A673 (cell line): Measurements from ENCODE around the gene UPP1. TPM values are rescaled to one million over a fixed set of nuclear protein-coding genes. Genes with fewer than 3 reads are reported as not detected.

Experiments used
- BruUV-seq: library from RNA; stranded (reverse); fragments of 400-500 nt; replicated peaks from 2 replicates; lab custom pipeline; 2021; lab: Mats Ljungman, UMichigan
- CTCF ChIA-PET: fragments of 300-600 bp; sonication (Branson Sonifier 250); formaldehyde crosslinking; loops from one replicate; lab custom pipeline; 2022; ENCODE audit warnings: antibody characterized with exemption; lab: Charles Lee
- POLR2A ChIA-PET: fragments of 300-600 bp; sonication (Branson Sonifier 250); formaldehyde crosslinking; loops from one replicate; lab custom pipeline; 2022; ENCODE audit warnings: antibody characterized with exemption; ENCODE audit not compliant: low non-redundant PET; lab: Charles Lee
- DNase-seq: peaks from one replicate; pipeline ENCODE4 v3.0.0-alpha.2; 2015; ENCODE audit warnings: low spot score
- H3K27ac ChIP-seq: fragments of 200-600 bp; sonication (generic); 2 replicates; pipeline ENCODE4 v1.5.1; 2016; ENCODE audit warnings: mixed run types, low read depth, mild to moderate bottlenecking, mixed read lengths, antibody characterized with exemption, low read length; ENCODE audit not compliant: poor library complexity, severe bottlenecking
- H3K27me3 ChIP-seq: fragments of 200-600 bp; sonication (generic); replicated peaks from 2 replicates; pipeline ENCODE4 v1.6.1; 2017; ENCODE audit warnings: mixed run types, low read depth, mild to moderate bottlenecking, mixed read lengths, antibody characterized with exemption, low read length; ENCODE audit not compliant: insufficient read depth, poor library complexity
- H3K36me3 ChIP-seq: fragments of 200-600 bp; sonication (generic); 2 replicates; pipeline ENCODE4 v1.6.1; 2016; ENCODE audit warnings: mixed run types, mild to moderate bottlenecking, mixed read lengths, antibody characterized with exemption, low read length; ENCODE audit not compliant: insufficient read depth, poor library complexity, severe bottlenecking
- H3K4me1 ChIP-seq: fragments of 200-600 bp; sonication (generic); 2 replicates; pipeline ENCODE4 v1.6.1; 2017; ENCODE audit warnings: mixed run types, mild to moderate bottlenecking, mixed read lengths, antibody characterized with exemption, low read length; ENCODE audit not compliant: insufficient read depth, poor library complexity, severe bottlenecking
- H3K4me3 ChIP-seq: fragments of 200-600 bp; sonication (generic); 2 replicates; pipeline ENCODE4 v1.5.1; 2016; ENCODE audit warnings: low read depth, mixed run types, mild to moderate bottlenecking, mixed read lengths, low read length; ENCODE audit not compliant: poor library complexity, severe bottlenecking
- H3K9me3 ChIP-seq: fragments of 200-600 bp; sonication (generic); 2 replicates; pipeline ENCODE4 v1.6.1; 2016; ENCODE audit warnings: mixed run types, low read depth, mild to moderate bottlenecking, mixed read lengths, antibody characterized with exemption, low read length; ENCODE audit not compliant: poor library complexity, severe bottlenecking
- EZH2 ChIP-seq: fragments of 200-600 bp; sonication (generic); IDR thresholded peaks from 2 replicates; pipeline ENCODE4 v1.6.1; 2017; ENCODE audit warnings: borderline replicate concordance, low read depth, mild to moderate bottlenecking, mixed read lengths, antibody characterized with exemption, low read length; ENCODE audit not compliant: poor library complexity, severe bottlenecking
- intact Hi-C: fragments of 100-400 bp; cut with micrococcal nuclease; formaldehyde crosslinking; loops from one replicate; pipeline ENCODE4 v1.10.0; 2022; ENCODE audit not compliant: unreplicated experiment
- total RNA-seq: library from RNA; stranded (reverse); gene quantifications from 2 replicates; pipeline ENCODE4 v1.2.3, GENCODE V29; 2021
- TF ChIP-seq, protein P1 (sequence below): fragments of 300-800, 200-600 bp; sonication (generic); conservative IDR thresholded peaks from 2 replicates; pipeline ENCODE4 v1.5.1; 2017; ENCODE audit warnings: low read depth, mild to moderate bottlenecking, antibody characterized with exemption, low read length, moderate library complexity, mixed read lengths

The UPP1 gene
- total RNA-seq, 1 experiment from 2014 or later: 5.5 TPM

DNA sequence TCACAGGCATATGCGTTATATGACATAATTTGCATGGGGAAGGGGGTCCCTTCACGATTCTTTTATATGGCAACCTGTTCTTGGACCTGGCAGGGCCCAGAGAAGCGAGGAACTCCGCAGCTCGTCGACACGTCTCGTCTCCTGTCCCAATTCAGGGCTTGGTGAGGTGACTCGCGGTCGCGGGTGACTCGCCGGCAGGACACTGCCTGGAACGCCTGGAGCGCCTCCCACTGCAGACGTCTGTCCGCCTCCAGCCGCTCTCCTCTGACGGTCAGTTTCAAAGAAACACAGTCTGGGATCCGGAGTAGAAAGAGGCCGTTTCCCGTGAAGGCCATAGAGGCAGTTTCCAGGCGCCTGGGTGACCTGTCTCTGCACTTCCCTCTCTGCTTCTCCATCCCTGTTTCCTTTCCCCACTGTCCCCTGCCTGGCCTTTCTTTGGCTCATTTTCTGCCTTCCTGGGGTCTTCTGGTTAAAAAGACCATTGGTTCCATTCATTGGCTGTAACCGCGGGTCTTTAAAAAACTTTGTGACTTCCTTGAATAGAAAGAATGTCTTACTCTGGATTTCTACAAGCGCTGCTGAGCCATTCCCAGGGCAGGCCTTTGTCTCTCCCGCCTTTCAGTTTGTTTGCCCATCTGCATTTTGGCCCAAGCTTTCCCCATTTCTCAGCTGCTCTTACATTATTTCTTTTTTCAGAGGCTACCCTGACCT is 1.2 kb downstream of the UPP1 start:
- Histone ChIP-seq H3K36me3 (no peaks in the 10 kb centered on the region), H3K27ac (no peak overlapping the region), H3K27me3 (peaks cover 9% of the 10 kb centered on the region), H3K4me1 (no peaks in the 10 kb centered on the region), H3K9me3 (no peaks in the 10 kb centered on the region), H3K4me3 (no peak overlapping the region)
- no peak for TF ChIP-seq EZH2
- TF ChIP-seq, protein P1, sequence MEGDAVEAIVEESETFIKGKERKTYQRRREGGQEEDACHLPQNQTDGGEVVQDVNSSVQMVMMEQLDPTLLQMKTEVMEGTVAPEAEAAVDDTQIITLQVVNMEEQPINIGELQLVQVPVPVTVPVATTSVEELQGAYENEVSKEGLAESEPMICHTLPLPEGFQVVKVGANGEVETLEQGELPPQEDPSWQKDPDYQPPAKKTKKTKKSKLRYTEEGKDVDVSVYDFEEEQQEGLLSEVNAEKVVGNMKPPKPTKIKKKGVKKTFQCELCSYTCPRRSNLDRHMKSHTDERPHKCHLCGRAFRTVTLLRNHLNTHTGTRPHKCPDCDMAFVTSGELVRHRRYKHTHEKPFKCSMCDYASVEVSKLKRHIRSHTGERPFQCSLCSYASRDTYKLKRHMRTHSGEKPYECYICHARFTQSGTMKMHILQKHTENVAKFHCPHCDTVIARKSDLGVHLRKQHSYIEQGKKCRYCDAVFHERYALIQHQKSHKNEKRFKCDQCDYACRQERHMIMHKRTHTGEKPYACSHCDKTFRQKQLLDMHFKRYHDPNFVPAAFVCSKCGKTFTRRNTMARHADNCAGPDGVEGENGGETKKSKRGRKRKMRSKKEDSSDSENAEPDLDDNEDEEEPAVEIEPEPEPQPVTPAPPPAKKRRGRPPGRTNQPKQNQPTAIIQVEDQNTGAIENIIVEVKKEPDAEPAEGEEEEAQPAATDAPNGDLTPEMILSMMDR: no peak
- CTCF ChIA-PET: no interaction called here
- no TSS peak for BruUV-seq
- no peak for DNase-seq
- POLR2A ChIA-PET: no interaction called here
- intact Hi-C loops: no loop called here

DNA sequence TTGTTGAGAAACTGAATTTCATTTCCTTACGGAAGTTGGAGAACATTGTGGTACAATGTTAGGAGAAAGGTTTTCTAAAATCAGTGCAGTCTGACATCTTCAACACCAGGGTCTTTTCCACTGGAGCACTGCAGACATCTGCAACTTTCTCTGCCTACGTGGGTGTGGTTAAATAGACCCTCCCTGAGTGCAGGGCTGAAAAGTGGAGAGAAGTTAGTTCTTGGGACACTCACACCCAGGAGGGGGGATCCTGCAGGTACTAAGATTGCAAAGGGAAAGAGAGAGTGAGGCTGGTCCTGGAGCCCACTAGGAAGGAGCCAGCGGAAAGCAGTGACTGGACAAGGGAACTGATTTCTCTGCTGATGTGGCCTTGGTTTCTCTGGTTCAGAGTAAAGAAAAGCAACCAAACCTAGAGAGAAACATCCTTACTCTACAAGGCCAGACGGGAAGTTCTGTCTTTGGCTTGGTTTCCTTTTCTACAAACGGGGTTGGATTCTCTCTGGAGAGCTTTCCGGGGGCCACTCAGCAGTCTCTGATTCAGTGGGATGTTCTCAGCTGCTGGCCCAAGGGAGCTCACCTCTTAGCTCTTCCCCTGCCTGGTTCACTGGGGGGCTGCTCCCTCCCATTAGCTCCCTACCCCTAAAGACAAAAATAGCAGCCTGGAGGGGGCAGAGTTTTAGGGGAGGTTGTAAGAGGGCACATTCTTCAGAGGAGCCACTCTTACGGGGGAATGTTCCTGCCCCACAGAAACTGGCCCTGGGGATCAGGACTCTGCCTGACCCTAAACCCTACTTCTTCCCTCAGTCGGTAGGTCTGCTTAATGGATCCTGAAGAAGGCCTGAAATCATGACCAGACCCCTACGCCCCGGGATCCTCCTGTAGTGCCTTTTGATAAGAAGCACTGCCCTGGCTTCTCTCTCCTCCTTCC is 2.7 kb downstream of the UPP1 start:
- intact Hi-C loops: no loop called here

DNA sequence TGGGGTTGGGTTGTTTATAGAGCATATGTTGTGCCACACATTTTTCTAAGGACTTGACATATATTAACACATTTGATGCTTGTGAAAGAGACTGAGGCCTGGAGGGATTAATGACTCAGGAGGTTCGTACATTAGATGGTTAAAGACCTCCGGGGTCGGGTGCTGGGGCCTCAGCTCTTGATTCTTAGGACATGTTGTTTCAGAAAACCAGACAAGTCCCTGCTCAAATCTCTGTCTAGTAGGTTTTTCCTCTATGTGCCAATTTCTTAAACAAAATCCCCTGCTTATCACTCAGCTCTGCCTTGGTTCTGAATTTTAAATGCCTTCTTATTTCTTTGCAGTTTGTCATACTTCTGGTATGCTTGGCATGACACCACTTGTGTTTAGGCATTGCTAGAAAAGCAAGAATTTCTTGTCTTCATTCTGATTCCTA is 5.8 kb downstream of the UPP1 start:
- TF ChIP-seq EZH2: no peak
- TF ChIP-seq, protein P1: no peak
- no TSS peak for BruUV-seq
- no peaks in the 10 kb centered on the region for H3K4me1 ChIP-seq
- H3K27me3 ChIP-seq: peaks cover 3% of the 10 kb centered on the region
- H3K36me3 ChIP-seq: no peaks in the 10 kb centered on the region
- CTCF ChIA-PET: no interaction called here
- H3K27ac ChIP-seq: no peak overlapping the region
- POLR2A ChIA-PET: no interaction called here
- no peaks in the 10 kb centered on the region for H3K9me3 ChIP-seq
- DNase-seq: no peak
- no peak overlapping the region for H3K4me3 ChIP-seq
- intact Hi-C loops: no loop called here

More for the DNA sequence above, 2.7 kb downstream of the UPP1 start:
- Histone ChIP-seq H3K9me3 (no peaks in the 10 kb centered on the region), H3K4me1 (no peaks in the 10 kb centered on the region), H3K4me3 (no peak overlapping the region), H3K27ac (no peak overlapping the region), H3K36me3 (no peaks in the 10 kb centered on the region), H3K27me3 (peaks cover 9% of the 10 kb centered on the region)
- no peak for DNase-seq
- CTCF ChIA-PET: interaction anchor here (0.7 to 1.1 kb wide), 2 partner anchors 123 to 826 kb away, joined by 3 to 4 read pairs; no protein-coding TSS in a partner anchor
- POLR2A ChIA-PET: no interaction called here
- BruUV-seq: no TSS peak
- TF ChIP-seq EZH2: no peak
- TF ChIP-seq, protein P1: no peak
